Measurements from ENCODE around the gene DGKD.

GRCh38 chr2:233372855-233373254 lies 18.6 kb downstream of the DGKD start:
- no peak for TF ChIP-seq CTCF (conservative IDR thresholded peaks at IDR 0.05 in 1 of 2, IDR thresholded peaks at IDR 0.05 in 1 of 2; ENCODE audit: low read depth in 1 of 2, low read length in 2 of 2)
- no peak for TF ChIP-seq EZH2 (IDR thresholded peaks at IDR 0.05; ENCODE audit: low read length, missing control alignments)

All from fibroblast of lung (primary cell).